ENCODE data around the gene SLC12A8. TPM values are rescaled to one million over a fixed set of nuclear protein-coding genes. Genes with fewer than 3 reads are reported as not detected.
A peak's percentile ranks its signal among the peaks of the same experiment; 100 is the strongest.

SLC12A8 gene
- polyA plus RNA-seq, 5 donors, result 1.3 to 1.7 (median 1.5) TPM

- no peak for DNase-seq
Observed at GRCh38 chr3:125220183-125220582, 7.6 kb upstream of the SLC12A8 start.

- DNase-seq, result no peak
Observed at GRCh38 chr3:125219261-125219701, 6.7 kb upstream of the SLC12A8 start.

GRCh38 chr3:125214738-125215137 lies 2.2 kb upstream of the SLC12A8 start:
- no peak for DNase-seq

- no peak for DNase-seq
Observed at GRCh38 chr3:125213946-125214542, 1.5 kb upstream of the SLC12A8 start.

- no peak for DNase-seq
Observed at GRCh38 chr3:125213364-125213755, 812 bp upstream of the SLC12A8 start.

- no peak for DNase-seq
Observed at GRCh38 chr3:125212091-125212508, 448 bp downstream of the SLC12A8 start.

GRCh38 chr3:125211523-125212090 lies 941 bp downstream of the SLC12A8 start:
- DNase-seq, result no peak

GRCh38 chr3:125207949-125208568 lies 4.5 kb downstream of the SLC12A8 start:
- no peak for DNase-seq

- no peak for DNase-seq
Observed at GRCh38 chr3:125207507-125207906, 5.0 kb downstream of the SLC12A8 start.

- no peak for DNase-seq
Observed at GRCh38 chr3:125206934-125207333, 5.6 kb downstream of the SLC12A8 start.

GRCh38 chr3:125203731-125204130 lies 8.8 kb downstream of the SLC12A8 start:
- DNase-seq, result no peak

- DNase-seq, result no peak
Observed at GRCh38 chr3:125202197-125202596, 10.4 kb downstream of the SLC12A8 start.

- no peak for DNase-seq
Observed at GRCh38 chr3:125200731-125201139, 11.8 kb downstream of the SLC12A8 start.

- peak; percentile 43 to 58 for DNase-seq
Observed at GRCh38 chr3:125194849-125195601, 17.5 kb downstream of the SLC12A8 start.

GRCh38 chr3:125194061-125194848 lies 18.3 kb downstream of the SLC12A8 start:
- no peak for DNase-seq

- DNase-seq, result no peak
Observed at GRCh38 chr3:125192190-125193035, 20.1 kb downstream of the SLC12A8 start.

- no peak for DNase-seq
Observed at GRCh38 chr3:125191730-125192129, 20.8 kb downstream of the SLC12A8 start.

- DNase-seq, result no peak
Observed at GRCh38 chr3:125191256-125191655, 21.3 kb downstream of the SLC12A8 start.

GRCh38 chr3:125190786-125191185 lies 21.8 kb downstream of the SLC12A8 start:
- no peak for DNase-seq

GRCh38 chr3:125189378-125190165 lies 23.0 kb downstream of the SLC12A8 start:
- no peak for DNase-seq

All from right lung (tissue), 5 donors.